NCI-H446 (cell line): ENCODE results near the gene HPDL.

Experiments used
- DNase-seq, 2 experiments: peaks; one replicate each; lab custom pipeline; 2025; lab: John Stamatoyannopoulos, UW

Gene HPDL

DNA sequence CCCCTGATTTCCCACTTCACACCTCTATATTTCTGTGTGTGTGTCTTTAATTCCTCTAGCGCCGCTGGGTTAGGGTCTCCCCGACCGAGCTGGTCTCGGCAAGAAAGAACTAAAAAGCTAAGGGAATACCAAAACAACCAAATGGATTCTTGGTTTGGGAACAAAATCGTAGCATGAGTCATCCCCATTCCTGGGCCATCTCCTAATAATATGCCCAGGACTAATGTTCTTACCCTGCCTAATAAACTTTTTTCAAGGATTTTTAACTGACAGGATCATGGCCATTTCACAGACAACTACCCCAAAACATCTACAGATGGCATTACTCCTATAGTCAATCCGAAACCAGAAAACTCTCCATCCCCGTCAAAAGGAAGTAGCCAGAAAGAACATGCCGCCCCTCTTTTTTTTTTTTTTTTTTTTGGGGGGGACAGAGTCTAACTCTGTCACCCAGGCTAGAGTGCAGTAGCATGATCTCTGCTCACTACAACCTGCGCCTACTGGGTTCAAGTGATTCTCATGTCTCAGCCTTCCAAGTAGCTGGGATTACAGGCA is 4.1 kb upstream of the HPDL start:
- DNase-seq = no peak

- no peak for DNase-seq
Measured at GRCh38 chr1:45325851-45326506, 716 bp upstream of the HPDL start.

- no peak for DNase-seq
Measured at GRCh38 chr1:45327644-45328515, 1.2 kb downstream of the HPDL start.

DNA sequence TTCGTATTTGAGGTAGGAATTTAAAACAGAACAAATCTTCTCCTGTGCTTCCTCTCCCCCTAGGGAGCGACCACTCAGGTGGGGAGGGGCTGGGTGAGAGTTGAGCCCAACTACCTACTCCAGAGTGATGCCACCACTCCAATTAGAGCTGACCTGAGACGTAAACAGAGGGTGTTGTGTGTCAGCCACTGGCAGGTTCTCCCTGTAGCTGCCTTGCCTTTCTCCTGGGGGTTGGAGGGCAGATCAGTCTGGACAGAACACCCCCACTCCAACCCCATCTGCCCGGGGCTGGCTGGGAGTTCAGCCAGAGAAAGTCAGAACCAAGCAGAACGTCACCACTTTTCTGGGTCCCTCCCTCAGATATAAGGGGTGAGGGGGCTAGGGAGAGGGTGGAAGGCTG is 2.0 kb downstream of the HPDL start:
- no peak for DNase-seq

GRCh38 chr1:45329445-45329844 is 2.8 kb downstream of the HPDL start:
- no peak for DNase-seq

DNA sequence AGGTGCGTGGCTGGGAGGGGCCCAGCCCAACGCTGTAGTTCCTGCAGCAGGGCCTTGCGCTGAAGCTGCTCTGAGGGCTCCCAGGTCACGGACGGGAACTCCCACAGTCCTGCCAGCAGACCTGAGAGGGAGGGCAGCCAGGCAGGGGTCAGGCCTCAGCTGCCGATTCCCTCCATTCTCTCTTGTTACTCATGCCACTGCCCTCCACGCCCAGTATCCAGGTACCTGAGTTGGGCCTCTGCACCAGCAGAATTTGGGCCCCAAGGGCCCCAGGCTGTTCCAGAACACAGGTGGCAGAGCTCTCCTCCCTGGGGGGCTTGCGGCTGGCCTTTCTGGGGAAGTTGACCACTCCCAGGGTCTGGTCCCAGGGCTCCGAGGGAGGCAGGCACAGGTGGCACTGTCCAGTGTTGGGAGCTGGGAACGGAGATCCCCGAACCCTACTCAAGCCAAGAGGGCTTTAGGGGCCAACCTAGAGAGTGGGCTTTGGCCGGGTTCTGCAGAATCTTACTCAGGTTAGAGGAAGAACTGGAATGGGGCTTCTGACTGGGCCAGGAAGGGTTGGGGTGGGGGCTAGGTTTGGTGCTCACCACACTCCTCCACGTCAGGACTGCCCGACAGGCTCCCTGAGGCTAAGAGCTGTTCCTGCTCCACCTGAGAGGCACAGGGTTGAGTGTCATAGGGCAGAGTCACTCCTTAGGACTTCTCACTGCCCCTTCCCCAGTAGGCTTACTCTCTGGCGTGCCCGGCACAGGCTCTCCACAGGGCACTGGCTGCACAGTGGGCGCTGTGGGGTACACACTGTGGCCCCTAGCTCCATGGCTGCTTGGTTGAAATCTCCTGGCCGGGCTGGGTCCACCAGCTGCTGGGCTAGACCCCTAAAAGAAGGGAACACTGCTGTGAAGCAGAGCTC is 5.0 kb downstream of the HPDL start:
- DNase-seq = no peak

DNA sequence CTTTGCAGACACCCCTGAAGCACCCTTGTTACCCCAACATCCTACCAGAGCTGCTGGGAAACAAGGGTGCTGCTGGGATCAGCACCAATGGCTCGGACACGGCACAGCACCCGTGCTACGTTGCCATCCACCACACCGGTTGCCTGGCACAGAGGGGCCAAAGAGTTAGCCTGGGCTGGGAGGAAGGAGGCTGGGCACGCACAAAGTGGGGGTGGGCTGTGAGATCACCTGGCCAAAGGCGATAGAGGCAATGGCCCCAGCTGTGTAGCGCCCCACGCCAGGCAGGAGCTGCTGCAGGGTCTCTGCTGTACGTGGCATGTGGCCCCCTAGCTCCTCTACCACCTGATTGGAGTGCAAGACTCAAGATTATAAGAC is 5.6 kb downstream of the HPDL start:
- no peak for DNase-seq

DNA sequence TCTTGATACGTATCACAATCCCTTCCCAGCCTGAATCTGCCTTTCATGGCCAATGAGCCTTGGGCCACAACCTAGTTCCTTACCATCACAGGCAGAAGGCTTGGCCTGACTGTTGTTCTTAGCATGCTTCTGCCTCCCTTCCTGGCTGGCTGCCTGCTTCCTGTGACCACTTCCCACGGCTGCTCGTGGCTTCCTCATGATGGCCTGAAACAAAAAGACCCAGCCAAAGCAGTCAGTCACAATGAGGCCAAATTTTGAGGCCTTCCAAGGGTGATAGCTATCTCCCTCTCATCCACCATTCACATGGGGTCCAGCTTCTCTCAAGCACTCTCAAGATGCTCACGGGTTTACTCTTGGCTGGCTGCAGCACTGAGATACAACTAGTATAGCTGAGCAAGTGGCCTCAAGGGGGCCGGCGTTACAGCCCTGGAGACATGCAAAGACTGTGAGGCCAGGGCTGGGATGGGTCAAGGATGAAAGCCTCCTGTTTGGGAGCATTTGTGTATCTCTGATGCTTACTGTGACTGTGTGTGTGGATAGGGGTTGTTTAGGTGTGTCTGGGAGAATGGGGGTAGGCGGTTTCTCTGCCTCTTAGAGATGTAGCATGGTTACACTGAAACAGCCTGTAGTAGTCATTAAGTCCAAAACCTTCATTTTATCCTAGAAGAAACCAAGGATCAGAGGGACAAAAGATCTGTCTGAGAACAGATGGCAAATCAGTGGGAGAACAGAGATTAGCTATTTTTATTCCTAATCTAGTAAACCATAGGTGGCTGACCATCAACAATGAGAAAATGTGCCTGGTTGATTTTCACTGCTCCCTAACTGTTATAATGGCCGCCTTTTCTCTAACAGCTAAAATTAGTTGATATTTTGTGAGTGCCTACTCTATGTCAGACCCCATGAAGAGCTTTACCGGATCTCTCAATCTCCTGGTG is 7.9 kb downstream of the HPDL start:
- no peak for DNase-seq

- DNase-seq = no peak
Measured at GRCh38 chr1:45335855-45336324, 9.2 kb downstream of the HPDL start.

- no peak for DNase-seq
Measured at GRCh38 chr1:45337630-45338325, 11.1 kb downstream of the HPDL start.

DNA sequence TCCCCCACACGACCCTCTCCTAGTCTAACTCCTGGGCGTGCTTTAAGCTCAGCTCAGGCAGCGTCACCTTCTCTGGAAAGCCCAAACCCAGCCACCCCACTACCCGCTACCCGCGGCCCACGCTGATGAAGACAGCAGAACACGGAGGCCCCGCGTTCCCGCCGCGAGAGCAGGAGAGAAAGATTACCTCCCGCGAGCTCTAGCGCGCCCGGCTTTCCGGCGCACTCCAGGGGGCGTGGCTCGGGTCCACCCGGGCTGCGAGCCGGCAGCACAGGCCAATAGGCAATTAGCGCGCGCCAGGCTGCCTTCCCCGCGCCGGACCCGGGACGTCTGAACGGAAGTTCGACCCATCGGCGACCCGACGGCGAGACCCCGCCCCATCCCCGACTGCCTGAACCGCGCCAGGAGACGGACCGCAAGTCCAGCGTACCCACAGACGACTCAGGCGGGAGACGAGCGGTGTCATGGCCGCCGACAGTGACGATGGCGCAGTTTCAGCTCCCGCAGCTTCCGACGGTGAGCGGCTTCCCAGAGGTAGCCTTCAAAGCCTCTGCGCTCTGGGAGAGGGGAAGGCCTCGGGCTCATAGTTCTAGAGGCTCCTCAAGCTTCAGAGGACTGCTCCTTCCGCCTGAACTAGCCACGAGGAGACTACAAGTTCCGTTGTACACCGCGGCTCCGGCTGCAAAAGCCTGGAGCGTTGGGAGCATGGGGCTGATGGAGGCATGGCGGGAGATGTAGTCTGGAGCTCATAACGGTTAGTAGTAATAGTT is 13.3 kb downstream of the HPDL start, which contains the start of the genes MUTYH and TOE1:
Gene MUTYH, minus strand, starts transcription at position 652 of the 770 bp plus-strand sequence. CDS start 5,935 bp downstream, outside the sequence.
Gene TOE1, plus strand, starts transcription at position 382 of the 770 bp plus-strand sequence. Its CDS starts 83 bp downstream, at position 465.
- DNase-seq = peak; percentile 92 to 95

DNA sequence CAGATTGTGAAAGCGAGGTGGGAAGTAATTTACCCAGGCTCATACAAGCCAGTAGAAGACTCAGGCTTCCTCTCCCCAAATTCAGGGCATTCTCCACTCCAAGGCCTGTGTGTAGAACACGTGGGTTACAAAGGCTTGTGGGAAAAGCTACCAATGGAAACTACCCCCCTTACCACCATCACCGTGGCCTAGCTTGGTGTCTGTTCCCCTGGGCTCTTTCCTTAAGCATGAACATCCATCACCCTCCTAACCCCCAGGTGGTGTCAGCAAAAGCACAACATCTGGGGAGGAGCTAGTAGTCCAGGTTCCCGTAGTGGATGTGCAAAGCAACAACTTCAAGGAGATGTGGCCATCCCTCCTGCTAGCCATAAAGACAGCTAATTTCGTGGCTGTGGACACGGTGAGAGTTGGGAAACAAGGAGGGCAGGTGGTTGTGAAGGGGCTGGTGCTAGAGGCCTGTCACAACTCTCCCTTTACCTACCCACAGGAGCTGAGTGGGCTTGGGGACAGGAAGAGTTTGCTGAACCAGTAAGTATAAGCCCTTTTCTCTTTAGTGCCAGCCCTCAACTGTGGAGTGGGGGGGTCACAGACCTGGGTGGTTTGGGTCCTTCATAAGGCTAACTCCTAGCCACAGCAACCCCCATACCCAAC is 14.2 kb downstream of the HPDL start:
- peak; percentile 31 to 44 for DNase-seq

DNA sequence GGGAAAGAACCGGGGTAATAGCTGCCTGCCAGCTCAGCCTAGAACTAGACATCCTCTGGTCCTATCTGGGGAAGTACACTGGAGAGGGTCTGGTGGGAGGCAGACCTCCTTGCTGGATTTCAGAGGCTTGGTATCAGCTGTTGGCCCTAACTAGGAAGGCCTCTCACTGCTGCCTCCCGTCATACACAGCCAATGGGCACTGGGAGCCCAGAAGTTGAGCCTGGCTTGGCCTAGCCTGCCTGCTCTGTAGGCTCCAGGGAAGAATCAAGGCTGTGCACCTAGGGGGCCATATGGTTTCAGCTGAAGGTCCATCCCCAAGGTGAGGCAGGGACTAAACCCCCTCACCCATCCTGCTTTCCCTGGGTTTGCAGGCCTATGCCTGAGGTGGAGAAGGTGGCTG is 17.8 kb downstream of the HPDL start:
- no peak for DNase-seq

DNA sequence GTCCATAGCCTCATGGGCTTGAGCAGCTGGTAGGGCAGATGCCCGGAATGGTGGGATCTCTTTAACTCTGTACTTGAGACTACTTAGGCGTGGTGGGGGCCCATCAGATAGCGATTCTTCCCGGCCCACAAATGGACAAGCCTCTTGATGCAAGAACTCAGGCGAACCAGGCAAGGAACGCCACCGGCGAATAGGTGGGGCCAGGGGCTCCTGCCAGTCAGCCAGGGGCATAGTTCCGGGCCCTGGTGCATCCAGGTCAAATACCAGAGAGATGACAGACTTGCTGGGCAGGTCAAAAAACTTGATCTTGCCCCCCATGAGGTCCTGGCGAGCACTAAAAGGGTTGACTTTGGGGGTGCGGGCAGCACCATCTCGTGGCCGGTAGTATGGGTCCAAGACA is 18.3 kb downstream of the HPDL start:
- no peak for DNase-seq

DNA sequence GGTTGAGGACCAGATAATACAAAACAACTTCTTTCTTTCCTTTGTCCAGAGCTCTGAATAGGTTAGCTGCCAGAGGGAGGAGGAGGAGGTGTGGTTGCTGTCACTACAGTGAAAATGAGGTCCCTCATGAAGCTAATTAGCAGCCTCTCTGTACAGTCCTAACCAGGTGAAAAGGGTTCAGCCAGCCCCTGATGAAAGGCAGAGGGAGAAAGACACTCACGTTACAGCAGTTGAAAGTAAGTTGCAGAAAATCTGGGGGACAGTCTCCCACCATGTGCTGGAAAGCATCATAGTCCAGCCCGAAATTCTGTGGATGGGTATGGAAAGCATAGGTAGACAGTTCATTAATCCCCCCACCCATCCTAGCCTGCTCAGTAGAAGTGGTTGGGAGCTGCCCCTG is 19.8 kb downstream of the HPDL start:
- no peak for DNase-seq

DNA sequence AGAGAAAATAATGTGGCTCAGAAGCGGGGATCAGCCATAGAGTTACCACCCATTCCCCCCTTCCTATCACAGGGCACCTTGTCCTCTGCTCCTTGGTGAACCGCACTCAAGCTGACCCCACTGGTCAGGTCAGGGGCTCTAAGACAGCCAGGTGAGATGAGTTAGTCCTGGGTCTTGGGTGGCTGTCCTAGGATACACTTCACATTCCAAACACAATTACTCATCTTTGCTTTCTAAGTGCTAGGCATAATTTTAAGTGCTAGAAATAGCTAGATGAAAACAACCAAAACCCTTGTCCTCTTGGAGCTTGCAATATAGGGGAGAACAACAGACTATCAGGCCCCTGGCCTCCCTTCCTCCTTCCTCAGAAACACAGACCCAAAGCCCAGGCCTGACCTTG is 21.3 kb downstream of the HPDL start:
- DNase-seq = no peak

DNA sequence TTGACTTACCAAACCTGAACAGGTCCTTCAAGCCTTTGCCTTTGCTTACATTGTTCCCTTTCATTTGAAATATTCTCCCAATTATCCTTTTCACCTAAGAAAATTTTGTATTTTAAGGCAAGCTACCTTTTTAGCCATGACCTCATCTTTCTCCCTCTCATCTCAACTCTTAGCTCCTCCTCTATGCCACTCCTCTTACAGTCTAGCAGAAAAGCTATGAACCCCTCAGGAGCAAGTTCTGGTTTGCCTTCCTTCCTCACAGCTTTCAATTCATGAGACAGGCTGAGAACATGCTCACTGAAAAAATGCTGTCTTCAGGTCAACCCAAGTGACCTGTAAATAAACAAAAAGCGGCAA is 21.9 kb downstream of the HPDL start:
- DNase-seq = no peak

DNA sequence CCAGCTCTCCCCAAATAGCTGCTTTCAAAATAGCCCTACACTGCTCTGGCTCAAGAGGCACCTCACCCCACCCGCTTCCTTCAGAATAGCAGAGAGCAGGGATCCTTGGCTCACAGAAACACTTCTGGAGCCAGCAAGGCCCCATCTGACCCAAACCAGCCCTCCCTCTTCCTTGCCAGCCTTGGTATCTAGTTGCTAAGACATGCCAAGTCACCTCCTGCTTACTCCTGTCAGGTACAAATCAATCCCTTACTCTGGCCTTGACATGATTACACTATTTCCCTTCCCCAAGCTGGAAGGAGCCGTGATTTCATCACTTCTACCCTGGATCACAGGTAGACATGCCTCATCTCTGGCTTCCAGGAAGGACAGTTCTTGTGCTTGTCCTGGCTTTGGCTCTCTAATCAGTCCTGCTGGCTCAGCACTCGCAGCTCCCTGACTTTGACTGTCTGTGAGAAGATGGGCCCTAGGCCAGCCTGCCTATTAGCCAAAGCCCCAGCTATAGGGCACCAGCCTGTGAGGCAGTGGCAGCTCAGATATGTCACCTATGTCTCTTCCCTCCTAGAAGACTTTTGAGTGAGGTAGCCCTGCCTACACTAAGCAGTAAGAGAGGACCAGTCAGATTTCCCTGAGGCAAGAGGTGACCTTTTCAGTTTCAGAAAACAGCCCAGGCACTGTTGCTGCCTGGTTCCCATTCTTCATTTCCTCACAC is 22.4 kb downstream of the HPDL start:
- peak; percentile 12 to 60 for DNase-seq
